ENCODE results near the gene UBE2F. TPM values are rescaled to one million over a fixed set of nuclear protein-coding genes. Genes with fewer than 3 reads are reported as not detected.

UBE2F gene
- total and polyA plus RNA-seq, 9 of the 15 experiments (the other 6 are each of a cell fraction or from before 2014, with no cell fraction given), result 18.1 to 88.1 (median 53.0) TPM

- TF ChIP-seq, protein P1, sequence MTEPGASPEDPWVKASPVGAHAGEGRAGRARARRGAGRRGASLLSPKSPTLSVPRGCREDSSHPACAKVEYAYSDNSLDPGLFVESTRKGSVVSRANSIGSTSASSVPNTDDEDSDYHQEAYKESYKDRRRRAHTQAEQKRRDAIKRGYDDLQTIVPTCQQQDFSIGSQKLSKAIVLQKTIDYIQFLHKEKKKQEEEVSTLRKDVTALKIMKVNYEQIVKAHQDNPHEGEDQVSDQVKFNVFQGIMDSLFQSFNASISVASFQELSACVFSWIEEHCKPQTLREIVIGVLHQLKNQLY (CRISPR knock-in tag; conservative IDR thresholded peaks at IDR 0.05), result no peak
- no peak for TF ChIP-seq RBM15 (IDR thresholded peaks at IDR 0.05; ENCODE audit: insufficient read depth, low read length)
Observed at GRCh38 chr2:238082151-238082550, 115.3 kb downstream of the UBE2F start (continued).

GRCh38 chr2:238082827-238083226, 116.0 kb downstream of the UBE2F start:
- ATAC-seq, result no peak
- Histone ChIP-seq H3K9me3 (replicated peaks; ENCODE audit: control insufficient read depth, insufficient read depth, low read depth, low read length) (no peaks in the 10 kb centered on the region), H4K20me1 (replicated peaks; ENCODE audit: control insufficient read depth, insufficient read depth, low read length) (no peaks in the 10 kb centered on the region), H3K4me3 (no peak overlapping the region), H2AFZ (ENCODE audit: low read depth, low read length) (no peak overlapping the region), H3K36me3 (ENCODE audit: control insufficient read depth, insufficient read depth, low read length) (peaks cover 49% of the 10 kb centered on the region; the same call in 2 of the 3 replicates), H3K27me3 (ENCODE audit: control insufficient read depth in 2 of 2, insufficient read depth in 2 of 2, low read length in 2 of 2) (no peaks in the 10 kb centered on the region), H3K27ac (ENCODE audit: extremely low read depth, low read depth, low read length) (no peak overlapping the region), H3K9ac (ENCODE audit: insufficient read depth in 1 of 2, low read depth in 2 of 2, low read length in 2 of 2) (no peak overlapping the region), H3K79me2 (ENCODE audit: control insufficient read depth, insufficient read depth, low read length) (no peaks in the 10 kb centered on the region), H3K9me1 (ENCODE audit: control insufficient read depth, insufficient read depth, low read length) (no peaks in the 10 kb centered on the region), H3K4me1 (replicated peaks in 1 of 2; ENCODE audit: control insufficient read depth in 2 of 2, insufficient read depth in 2 of 2, low read length in 2 of 2) (no peaks in the 10 kb centered on the region), H3K4me2 (ENCODE audit: insufficient read depth, low read length) (no peak overlapping the region)
- ChIA-PET CTCF (ENCODE audit: low intra/inter-chr PET ratio) (no interaction called here), POLR2A (no interaction called here)
- no TSS peak for BruUV-seq (replicated peaks)
- WGBS (ENCODE audit: insufficient coverage, low coverage, missing lambda C conversion rate), result 96% methylated on average over 4 of the region's 7 CpGs
- in situ Hi-C loops (cut with MboI), result no loop called here
- intact Hi-C loops (cut with micrococcal nuclease), result no loop called here
- DNase-seq (ENCODE audit: extremely low read depth in 1 of 4, low spot score in 3 of 4), result no peak
- no peak for FAIRE-seq
- TF ChIP-seq, protein P2, sequence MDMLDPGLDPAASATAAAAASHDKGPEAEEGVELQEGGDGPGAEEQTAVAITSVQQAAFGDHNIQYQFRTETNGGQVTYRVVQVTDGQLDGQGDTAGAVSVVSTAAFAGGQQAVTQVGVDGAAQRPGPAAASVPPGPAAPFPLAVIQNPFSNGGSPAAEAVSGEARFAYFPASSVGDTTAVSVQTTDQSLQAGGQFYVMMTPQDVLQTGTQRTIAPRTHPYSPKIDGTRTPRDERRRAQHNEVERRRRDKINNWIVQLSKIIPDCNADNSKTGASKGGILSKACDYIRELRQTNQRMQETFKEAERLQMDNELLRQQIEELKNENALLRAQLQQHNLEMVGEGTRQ (CRISPR knock-in tag; IDR thresholded peaks at IDR 0.05), result no peak
- TF ChIP-seq, protein P3, sequence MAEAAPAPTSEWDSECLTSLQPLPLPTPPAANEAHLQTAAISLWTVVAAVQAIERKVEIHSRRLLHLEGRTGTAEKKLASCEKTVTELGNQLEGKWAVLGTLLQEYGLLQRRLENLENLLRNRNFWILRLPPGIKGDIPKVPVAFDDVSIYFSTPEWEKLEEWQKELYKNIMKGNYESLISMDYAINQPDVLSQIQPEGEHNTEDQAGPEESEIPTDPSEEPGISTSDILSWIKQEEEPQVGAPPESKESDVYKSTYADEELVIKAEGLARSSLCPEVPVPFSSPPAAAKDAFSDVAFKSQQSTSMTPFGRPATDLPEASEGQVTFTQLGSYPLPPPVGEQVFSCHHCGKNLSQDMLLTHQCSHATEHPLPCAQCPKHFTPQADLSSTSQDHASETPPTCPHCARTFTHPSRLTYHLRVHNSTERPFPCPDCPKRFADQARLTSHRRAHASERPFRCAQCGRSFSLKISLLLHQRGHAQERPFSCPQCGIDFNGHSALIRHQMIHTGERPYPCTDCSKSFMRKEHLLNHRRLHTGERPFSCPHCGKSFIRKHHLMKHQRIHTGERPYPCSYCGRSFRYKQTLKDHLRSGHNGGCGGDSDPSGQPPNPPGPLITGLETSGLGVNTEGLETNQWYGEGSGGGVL (CRISPR knock-in tag; IDR thresholded peaks at IDR 0.05), result no peak
- TF ChIP-seq TCF7L2 (IDR thresholded peaks at IDR 0.05; ENCODE audit: low read depth, low read length), result no peak
- TF ChIP-seq HNRNPK (IDR thresholded peaks at IDR 0.05; ENCODE audit: low read depth, low read length, poor library complexity, severe bottlenecking), result no peak
- TF ChIP-seq, protein P4, sequence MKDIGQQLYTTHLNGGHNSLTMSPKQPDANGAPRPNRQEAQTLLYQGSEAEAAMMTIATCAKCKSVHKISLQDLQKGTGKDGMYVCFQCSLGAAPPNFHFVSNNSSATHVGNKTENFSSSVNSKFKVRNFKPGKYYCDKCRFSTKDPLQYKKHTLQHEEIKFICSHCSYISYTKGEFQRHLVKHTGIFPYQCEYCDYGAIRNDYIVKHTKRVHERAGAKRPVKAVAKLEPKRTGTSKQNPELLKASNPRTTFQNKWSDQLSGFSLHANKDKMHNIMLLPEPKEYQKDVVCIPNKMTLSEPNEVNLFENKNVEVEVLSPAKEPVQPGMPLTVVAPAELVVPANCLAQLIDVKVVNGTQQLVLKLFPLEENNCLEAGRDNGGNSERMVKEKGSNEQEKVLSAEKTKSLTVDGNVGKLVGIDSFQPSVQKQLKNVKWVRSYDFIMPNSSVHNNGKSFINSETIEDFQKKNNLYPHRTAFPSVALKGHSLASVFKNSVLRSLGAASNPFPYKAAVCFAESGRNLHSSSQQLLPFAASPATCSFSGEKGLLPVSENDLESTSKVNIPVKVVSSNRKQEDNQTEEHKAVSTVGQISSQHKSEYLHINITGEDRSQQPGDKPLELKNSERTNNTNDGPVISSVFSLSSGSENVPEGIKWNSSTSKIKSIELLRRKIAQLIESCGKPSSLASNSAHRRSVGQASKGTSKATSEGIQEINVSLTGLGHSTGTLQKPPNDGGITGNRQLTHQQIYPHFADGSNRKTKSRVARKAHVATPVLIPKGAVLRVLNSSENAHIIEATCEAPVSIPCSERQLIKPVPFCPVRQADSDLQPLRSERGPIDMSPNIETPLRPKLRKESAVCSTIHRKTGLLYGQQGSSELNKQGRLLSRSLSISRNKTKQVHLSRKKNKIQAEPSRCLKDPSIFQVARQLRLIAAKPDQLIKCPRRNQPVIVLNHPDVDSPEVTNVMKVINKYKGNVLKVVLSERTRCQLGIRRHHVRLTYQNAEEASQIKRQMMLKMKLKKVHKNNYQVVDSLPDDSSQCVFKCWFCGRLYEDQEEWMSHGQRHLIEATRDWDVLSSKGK (CRISPR knock-in tag; IDR thresholded peaks at IDR 0.05), result no peak
- TF ChIP-seq XRCC5 (IDR thresholded peaks at IDR 0.05; ENCODE audit: low read depth, low read length), result no peak

Data from K562 (cell line).